Measurements from ENCODE around the gene DDX42. TPM values are rescaled to one million over a fixed set of nuclear protein-coding genes. Genes with fewer than 3 reads are reported as not detected.
"Not testable (repeated sequence)": the region's sequence is repeated elsewhere in the genome, so short reads cannot be mapped to it uniquely, and the experiment has no call there.

Gene DDX42
- total RNA-seq, 1 experiment from 2014 or later, result 118 TPM

GRCh38 chr17:63856425-63856824, 82.5 kb downstream of the DDX42 start:
- H3K9me3 ChIP-seq (replicated peaks); H3K4me1 ChIP-seq (replicated peaks); H3K27ac ChIP-seq; H3K36me3 ChIP-seq; DNase-seq (ENCODE audit: low read depth in 1 of 2, low spot score in 2 of 2); H3K4me3 ChIP-seq: not testable (repeated sequence)
- H3K27me3 ChIP-seq (replicated peaks), result peaks cover 12% of the 10 kb centered on the region

- DNase-seq (ENCODE audit: low read depth in 1 of 2, low spot score in 2 of 2), result no peak
- Histone ChIP-seq H3K27me3 (replicated peaks) (no peaks in the 10 kb centered on the region), H3K4me3 (no peak overlapping the region), H3K36me3 (no peaks in the 10 kb centered on the region), H3K9me3 (replicated peaks) (no peaks in the 10 kb centered on the region), H3K4me1 (replicated peaks) (no peaks in the 10 kb centered on the region), H3K27ac (no peak overlapping the region)
Observed at GRCh38 chr17:63859257-63859656, 85.3 kb downstream of the DDX42 start.

- DNase-seq (ENCODE audit: low read depth in 1 of 2, low spot score in 2 of 2), result not testable (repeated sequence)
Observed at GRCh38 chr17:63866625-63867024, 92.7 kb downstream of the DDX42 start.

More at GRCh38 chr17:63866625-63867024, 92.7 kb downstream of the DDX42 start:
- not testable (repeated sequence) for H3K4me1 ChIP-seq (replicated peaks); H3K27me3 ChIP-seq (replicated peaks); H3K4me3 ChIP-seq; H3K27ac ChIP-seq; H3K9me3 ChIP-seq (replicated peaks); H3K36me3 ChIP-seq

Other genes with a start within 250 kb of the DDX42 start
- gene DCAF7, start 223.7 kb upstream of the DDX42 start, total RNA-seq (2014; rRNA removed; shearing (Covaris generic)), result 60.4 and 68.5 TPM in 2 replicates
- gene TACO1, start 173.3 kb upstream of the DDX42 start, total RNA-seq (2014; rRNA removed; shearing (Covaris generic)), result 23.7 and 30.6 TPM in 2 replicates
- gene MAP3K3, start 151.8 kb upstream of the DDX42 start, total RNA-seq (2014; rRNA removed; shearing (Covaris generic)), result 35.8 and 49.5 TPM in 2 replicates
- 26.5 and 35.2 TPM in 2 replicates for gene LIMD2, start 74.0 kb upstream of the DDX42 start, total RNA-seq (2014; rRNA removed; shearing (Covaris generic))
- gene STRADA, start 32.4 kb upstream of the DDX42 start, total RNA-seq (2014; rRNA removed; shearing (Covaris generic)), result 14.7 and 17.3 TPM in 2 replicates
- gene CCDC47, start 573 bp upstream of the DDX42 start, total RNA-seq (2014; rRNA removed; shearing (Covaris generic)), result 106 and 125 TPM in 2 replicates
- 54.4 and 63.7 TPM in 2 replicates for gene PSMC5, start 53.3 kb downstream of the DDX42 start, total RNA-seq (2014; rRNA removed; shearing (Covaris generic))
- gene FTSJ3, start 53.5 kb downstream of the DDX42 start, total RNA-seq (2014; rRNA removed; shearing (Covaris generic)), result 68.9 and 80.2 TPM in 2 replicates
- gene SMARCD2, start 68.5 kb downstream of the DDX42 start, total RNA-seq (2014; rRNA removed; shearing (Covaris generic)), result 75.9 and 115 TPM in 2 replicates
- gene CSH2, start 99.5 kb downstream of the DDX42 start, total RNA-seq (2014; rRNA removed; shearing (Covaris generic)), result not detected in 2 replicates
- gene GH2, start 107.8 kb downstream of the DDX42 start, total RNA-seq (2014; rRNA removed; shearing (Covaris generic)), result not detected in 2 replicates
- gene CSH1, start 122.4 kb downstream of the DDX42 start, total RNA-seq (2014; rRNA removed; shearing (Covaris generic)), result not detected in 2 replicates
- not detected in 2 replicates for gene CSHL1, start 137.1 kb downstream of the DDX42 start, total RNA-seq (2014; rRNA removed; shearing (Covaris generic))
- gene GH1, start 144.7 kb downstream of the DDX42 start, total RNA-seq (2014; rRNA removed; shearing (Covaris generic)), result not detected in 2 replicates
- gene CD79B, start 158.2 kb downstream of the DDX42 start, total RNA-seq (2014; rRNA removed; shearing (Covaris generic)), result not detected in 2 replicates
- gene SCN4A, start 198.7 kb downstream of the DDX42 start, total RNA-seq (2014; rRNA removed; shearing (Covaris generic)), result not detected in 2 replicates
- 0.08 TPM in 1 of 2 replicates, not detected in the other for gene PRR29, start 224.2 kb downstream of the DDX42 start, total RNA-seq (2014; rRNA removed; shearing (Covaris generic))
- gene ICAM2, start 246.5 kb downstream of the DDX42 start, total RNA-seq (2014; rRNA removed; shearing (Covaris generic)), result 0.87 TPM in 1 of 2 replicates, not detected in the other

All from SJSA1 (cell line).